ENCODE measurements around the gene LINGO1. TPM values are rescaled to one million over a fixed set of nuclear protein-coding genes. Genes with fewer than 3 reads are reported as not detected.

The LINGO1 gene
- total and polyA plus RNA-seq, 8 donors, result 0.25 to 1.3 (median 0.57) TPM; not detected in 4

GRCh38 chr15:77654975-77655374, 22.3 kb upstream of the LINGO1 start:
- no peak overlapping the region for H3K4me3 ChIP-seq
- peaks cover 0 to 63% (median 13%) of the 10 kb centered on the region in 3 donors for H3K27me3 ChIP-seq
- no peak overlapping the region for H3K27ac ChIP-seq
- WGBS, 5 donors, result 10 to 38% (median 20%) methylated on average over 3 to 4 of the region's 4 CpGs
- H3K9me3 ChIP-seq, result peaks cover 5 to 11% (median 9%) of the 10 kb centered on the region in 4 donors
- peaks cover 0 to 4% (median 0%) of the 10 kb centered on the region in 4 donors for H3K4me1 ChIP-seq
- intact Hi-C loops (cut with DNase I; ENCODE audit: low total_unique reads), result loop anchor here (10.0 kb wide), 1 partner anchor 80 kb away; no protein-coding TSS in a partner anchor
- TF ChIP-seq EP300 (IDR thresholded peaks at IDR 0.05) (no peak), CTCF (IDR thresholded peaks at IDR 0.05) (no peak), POLR2A (IDR thresholded peaks at IDR 0.05) (no peak), POLR2AphosphoS5 (IDR thresholded peaks at IDR 0.05) (no peak)
- DNase-seq, result peak in 1 of 2 donors; percentile 53
- H3K36me3 ChIP-seq, result no peaks in the 10 kb centered on the region

GRCh38 chr15:77653832-77654480, 21.2 kb upstream of the LINGO1 start:
- Histone ChIP-seq H3K4me3 (no peak overlapping the region), H3K27ac (no peak overlapping the region), H3K4me1 (no peaks in the 10 kb centered on the region), H3K9me3 (peaks cover 5 to 11% (median 9%) of the 10 kb centered on the region in 4 donors), H3K36me3 (no peaks in the 10 kb centered on the region), H3K27me3 (peaks cover 0 to 55% (median 13%) of the 10 kb centered on the region in 3 donors)
- TF ChIP-seq EP300 (IDR thresholded peaks at IDR 0.05), result no peak
- TF ChIP-seq POLR2AphosphoS5 (IDR thresholded peaks at IDR 0.05), result no peak
- no peak for TF ChIP-seq POLR2A (IDR thresholded peaks at IDR 0.05)
- TF ChIP-seq CTCF (IDR thresholded peaks at IDR 0.05), result no peak
- no peak for DNase-seq
- 82 to 93% (median 89%) methylated on average over 4 of the region's 4 CpGs for WGBS, 5 donors
- intact Hi-C loops (cut with DNase I; ENCODE audit: low total_unique reads), result loop anchor here (10.0 kb wide), 1 partner anchor 81 kb away; no protein-coding TSS in a partner anchor

- intact Hi-C loops (cut with DNase I; ENCODE audit: low total_unique reads), result loop anchor here (10.0 kb wide), 1 partner anchor 85 kb away; no protein-coding TSS in a partner anchor
- TF ChIP-seq CTCF (IDR thresholded peaks at IDR 0.05) (no peak), POLR2AphosphoS5 (IDR thresholded peaks at IDR 0.05) (no peak), POLR2A (IDR thresholded peaks at IDR 0.05) (no peak), EP300 (IDR thresholded peaks at IDR 0.05) (no peak)
Observed at GRCh38 chr15:77650265-77650664, 17.6 kb upstream of the LINGO1 start.

GRCh38 chr15:77649610-77650009, 16.9 kb upstream of the LINGO1 start:
- no peak for DNase-seq
- Histone ChIP-seq H3K27me3 (peaks cover 0 to 26% (median 0%) of the 10 kb centered on the region in 3 donors), H3K36me3 (no peaks in the 10 kb centered on the region), H3K4me1 (no peaks in the 10 kb centered on the region), H3K4me3 (no peak overlapping the region), H3K9me3 (peaks cover 5 to 10% (median 9%) of the 10 kb centered on the region in 4 donors), H3K27ac (no peak overlapping the region)
- no peak for TF ChIP-seq CTCF (IDR thresholded peaks at IDR 0.05)
- TF ChIP-seq POLR2AphosphoS5 (IDR thresholded peaks at IDR 0.05), result no peak
- no peak for TF ChIP-seq EP300 (IDR thresholded peaks at IDR 0.05)
- no peak for TF ChIP-seq POLR2A (IDR thresholded peaks at IDR 0.05)
- 55 to 62% (median 58%) methylated on average over 3 of the region's 3 CpGs for WGBS, 5 donors
- intact Hi-C loops (cut with DNase I; ENCODE audit: low total_unique reads), result loop anchor here (10.0 kb wide), 1 partner anchor 85 kb away; no protein-coding TSS in a partner anchor

More at GRCh38 chr15:77650265-77650664, 17.6 kb upstream of the LINGO1 start:
- no peak for DNase-seq
- Histone ChIP-seq H3K27ac (no peak overlapping the region), H3K27me3 (peaks cover 0 to 32% (median 0%) of the 10 kb centered on the region in 3 donors), H3K4me1 (no peaks in the 10 kb centered on the region), H3K4me3 (no peak overlapping the region), H3K36me3 (no peaks in the 10 kb centered on the region), H3K9me3 (peaks cover 5 to 11% (median 9%) of the 10 kb centered on the region in 4 donors)
- WGBS, 5 donors, result 49 to 68% (median 53%) methylated on average over 2 of the region's 2 CpGs
